SK-N-SH treated with all-trans-retinoic acid at 6 μM for 48 hours (cell line): Measurements from ENCODE around the gene SLX9.

Experiments used
- ATAC-seq: fragments of 200-7000 bp; cut with Tn5 transposase; 3 replicates; pipeline ENCODE4 v1.9.1; 2020; ENCODE audit warnings: mild to moderate bottlenecking, moderate library complexity
- ARNTL ChIP-seq: fragments of 450-650 bp; formaldehyde crosslinking; IDR thresholded peaks from 2 replicates; pipeline ENCODE4 v1.5.0; 2020; ENCODE audit warnings: low read depth, mild to moderate bottlenecking, moderate library complexity, borderline replicate concordance
- BACH2 ChIP-seq: fragments of 250-450 bp; sonication (Bioruptor Pico); IDR thresholded peaks from 2 replicates; pipeline ENCODE4 v1.9.0; 2021; ENCODE audit warnings: mild to moderate bottlenecking, borderline replicate concordance
- CREB5 ChIP-seq: fragments of 250-450 bp; sonication (Bioruptor Pico); IDR thresholded peaks from 2 replicates; pipeline ENCODE4 v1.5.1; 2020; ENCODE audit warnings: low read depth, mild to moderate bottlenecking, moderate library complexity
- CSDC2 ChIP-seq: fragments of 250-450 bp; sonication (Bioruptor Pico); IDR thresholded peaks from 2 replicates; pipeline ENCODE4 v1.5.0; 2020; ENCODE audit warnings: mild to moderate bottlenecking, moderate library complexity
- ESRRG ChIP-seq: fragments of 250-450 bp; sonication (Bioruptor Pico); IDR thresholded peaks from 2 replicates; pipeline ENCODE4 v1.6.1; 2021; ENCODE audit warnings: mild to moderate bottlenecking
- GLIS3 ChIP-seq: fragments of 250-450 bp; sonication (Bioruptor Pico); IDR thresholded peaks from 2 replicates; pipeline ENCODE4 v1.5.0; 2020; ENCODE audit warnings: mild to moderate bottlenecking, moderate library complexity
- OSR1 ChIP-seq: fragments of 250-450 bp; sonication (Bioruptor Pico); IDR thresholded peaks from 2 replicates; pipeline ENCODE4 v1.8.0; 2022; ENCODE audit warnings: moderate library complexity, mild to moderate bottlenecking, inconsistent platforms
- PATZ1 ChIP-seq: fragments of 250-450 bp; sonication (Bioruptor Pico); IDR thresholded peaks from 2 replicates; pipeline ENCODE4 v1.8.0; 2020; ENCODE audit warnings: mild to moderate bottlenecking, moderate library complexity, borderline replicate concordance
- PPARA ChIP-seq: fragments of 250-450 bp; sonication (Bioruptor Pico); IDR thresholded peaks from 2 replicates; pipeline ENCODE4 v1.5.0; 2020; ENCODE audit warnings: mild to moderate bottlenecking, borderline replicate concordance
- RARB ChIP-seq: fragments of 250-450 bp; sonication (Bioruptor Pico); IDR thresholded peaks from 2 replicates; pipeline ENCODE4 v1.8.0; 2021; ENCODE audit warnings: mild to moderate bottlenecking, moderate library complexity
- SNAI2 ChIP-seq: fragments of 250-450 bp; sonication (Bioruptor Pico); IDR thresholded peaks from 2 replicates; pipeline ENCODE4 v1.5.0; 2020; ENCODE audit warnings: mild to moderate bottlenecking, moderate library complexity
- TCF4 ChIP-seq: fragments of 250-450 bp; sonication (Bioruptor Pico); IDR thresholded peaks from 2 replicates; pipeline ENCODE4 v1.8.0; 2021; ENCODE audit warnings: mild to moderate bottlenecking, moderate library complexity, borderline replicate concordance
- TOX ChIP-seq: fragments of 250-450 bp; sonication (Bioruptor Pico); IDR thresholded peaks from 2 replicates; pipeline ENCODE4 v1.8.0; 2021; ENCODE audit warnings: mild to moderate bottlenecking, moderate library complexity, borderline replicate concordance
- TSHZ2 ChIP-seq: fragments of 250-450 bp; sonication (Bioruptor Pico); IDR thresholded peaks from 2 replicates; pipeline ENCODE4 v1.5.0; 2020; ENCODE audit warnings: mild to moderate bottlenecking, moderate library complexity
- ZC3H10 ChIP-seq: fragments of 250-450 bp; sonication (Bioruptor Pico); IDR thresholded peaks from 2 replicates; pipeline ENCODE4 v1.5.1; 2021; ENCODE audit warnings: mild to moderate bottlenecking, moderate library complexity
- ZFP3 ChIP-seq: fragments of 250-450 bp; sonication (Bioruptor Pico); IDR thresholded peaks from 2 replicates; pipeline ENCODE4 v1.5.0; 2020; ENCODE audit warnings: mild to moderate bottlenecking, moderate library complexity
- ZFP30 ChIP-seq: fragments of 450-650 bp; formaldehyde crosslinking; IDR thresholded peaks from 2 replicates; pipeline ENCODE4 v1.5.0; 2022; ENCODE audit warnings: mild to moderate bottlenecking, moderate library complexity
- ZNF70 ChIP-seq: fragments of 450-650 bp; formaldehyde crosslinking; IDR thresholded peaks from 2 replicates; pipeline ENCODE4 v1.5.0; 2020; ENCODE audit warnings: mild to moderate bottlenecking, moderate library complexity

SLX9 gene

GRCh38 chr21:44999428-44999971 lies 59.7 kb downstream of the SLX9 start:
- no peak for ATAC-seq
- TF ChIP-seq CREB5 (CRISPR knock-in tag), result no peak
- no peak for TF ChIP-seq SNAI2 (CRISPR knock-in tag)
- TF ChIP-seq ARNTL (CRISPR knock-in tag), result no peak
- TF ChIP-seq TSHZ2, result no peak
- TF ChIP-seq PATZ1 (CRISPR knock-in tag), result no peak
- no peak for TF ChIP-seq ZC3H10
- no peak for TF ChIP-seq PPARA (CRISPR knock-in tag)
- no peak for TF ChIP-seq TOX (CRISPR knock-in tag)
- TF ChIP-seq ZFP30 (CRISPR knock-in tag), result no peak
- no peak for TF ChIP-seq RARB (CRISPR knock-in tag)
- TF ChIP-seq BACH2 (CRISPR knock-in tag), result no peak
- TF ChIP-seq TCF4 (CRISPR knock-in tag), result no peak

- ATAC-seq, result no peak
- TF ChIP-seq ZFP3 (CRISPR knock-in tag), result no peak
- no peak for TF ChIP-seq ZNF70 (CRISPR knock-in tag)
- no peak for TF ChIP-seq OSR1 (CRISPR knock-in tag)
- TF ChIP-seq SNAI2 (CRISPR knock-in tag), result no peak
- TF ChIP-seq ARNTL (CRISPR knock-in tag), result no peak
- TF ChIP-seq BACH2 (CRISPR knock-in tag), result no peak
- TF ChIP-seq ESRRG (CRISPR knock-in tag), result no peak
- TF ChIP-seq GLIS3, result no peak
- TF ChIP-seq TOX (CRISPR knock-in tag), result no peak
- TF ChIP-seq, all 23 proteins: peak for 0
These were observed 60.3 kb downstream of the SLX9 start for GRCh38 chr21:44999972-45000636.

GRCh38 chr21:45000637-45001133 lies 60.9 kb downstream of the SLX9 start:
- 0 out of 2 replicates have a peak, but pooled peaks have one; percentile 12 for TF ChIP-seq CSDC2 (CRISPR knock-in tag)
- TF ChIP-seq ESRRG (CRISPR knock-in tag), result no peak
- ATAC-seq, result no peak

- peak; percentile 95 for ATAC-seq
- no peak for TF ChIP-seq ARNTL (CRISPR knock-in tag)
- TF ChIP-seq CSDC2 (CRISPR knock-in tag), result 0 out of 2 replicates have a peak, but pooled peaks have one; percentile 3
These were observed 61.6 kb downstream of the SLX9 start for GRCh38 chr21:45001134-45002095.
